COLO668 (cell line): ENCODE results near the gene SNX9.
"Not testable (repeated sequence)": the region's sequence is repeated elsewhere in the genome, so short reads cannot be mapped to it uniquely, and the experiment has no call there.

Experiments used
- DNase-seq: peaks from one replicate; lab custom pipeline; 2025; ENCODE audit not compliant: unreplicated experiment; lab: John Stamatoyannopoulos, UW

Gene SNX9

DNA sequence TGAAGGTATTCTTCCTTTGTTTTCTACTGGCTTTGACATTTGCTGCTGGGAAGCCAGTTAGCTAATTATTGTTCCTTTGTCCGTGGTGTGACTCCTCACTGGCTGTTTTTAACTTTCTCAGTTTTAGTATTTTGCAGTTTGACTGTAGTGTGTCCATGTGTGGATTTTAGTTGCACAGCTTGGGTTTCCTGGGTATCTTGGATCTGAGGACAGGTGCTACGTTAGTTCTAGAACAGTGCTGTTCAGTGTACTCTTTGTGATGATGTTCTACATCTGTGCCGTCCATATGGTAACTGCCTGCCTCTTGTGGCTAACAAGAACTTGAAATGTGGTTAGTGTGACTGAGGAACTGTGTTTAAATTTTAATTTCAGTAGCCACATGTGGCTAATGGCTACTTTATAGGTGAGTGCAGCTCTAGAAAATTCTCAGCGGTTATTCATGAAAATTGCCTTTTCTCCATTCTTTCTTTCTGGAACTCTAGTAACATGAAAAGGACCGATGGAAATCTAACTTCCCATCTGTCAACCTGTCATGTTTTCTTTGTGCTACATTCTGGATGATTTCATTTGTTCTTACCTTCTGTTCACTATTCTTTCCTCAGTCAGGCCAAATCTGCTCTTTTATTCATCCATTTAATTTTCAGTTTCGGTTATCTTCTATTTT, 7.4 kb downstream of the SNX9 start:
- no peak for DNase-seq

DNA sequence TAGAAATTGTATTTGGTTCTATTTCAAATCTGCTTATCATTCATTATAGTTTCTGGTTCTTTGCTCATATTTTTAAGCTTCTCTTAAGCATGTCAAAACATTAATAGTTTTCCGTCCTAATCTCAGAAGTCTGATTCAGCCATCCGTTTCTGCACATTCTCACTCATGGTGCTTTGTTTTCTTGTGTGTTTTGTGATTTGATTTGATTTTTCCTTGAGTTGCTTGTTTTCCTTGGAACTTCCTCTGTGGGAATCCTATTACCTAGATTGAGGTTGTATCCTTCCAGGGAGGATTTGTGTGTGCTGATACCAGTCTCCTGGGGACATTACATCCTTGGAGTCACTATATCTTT, 7.9 kb downstream of the SNX9 start:
- DNase-seq: no peak

DNA sequence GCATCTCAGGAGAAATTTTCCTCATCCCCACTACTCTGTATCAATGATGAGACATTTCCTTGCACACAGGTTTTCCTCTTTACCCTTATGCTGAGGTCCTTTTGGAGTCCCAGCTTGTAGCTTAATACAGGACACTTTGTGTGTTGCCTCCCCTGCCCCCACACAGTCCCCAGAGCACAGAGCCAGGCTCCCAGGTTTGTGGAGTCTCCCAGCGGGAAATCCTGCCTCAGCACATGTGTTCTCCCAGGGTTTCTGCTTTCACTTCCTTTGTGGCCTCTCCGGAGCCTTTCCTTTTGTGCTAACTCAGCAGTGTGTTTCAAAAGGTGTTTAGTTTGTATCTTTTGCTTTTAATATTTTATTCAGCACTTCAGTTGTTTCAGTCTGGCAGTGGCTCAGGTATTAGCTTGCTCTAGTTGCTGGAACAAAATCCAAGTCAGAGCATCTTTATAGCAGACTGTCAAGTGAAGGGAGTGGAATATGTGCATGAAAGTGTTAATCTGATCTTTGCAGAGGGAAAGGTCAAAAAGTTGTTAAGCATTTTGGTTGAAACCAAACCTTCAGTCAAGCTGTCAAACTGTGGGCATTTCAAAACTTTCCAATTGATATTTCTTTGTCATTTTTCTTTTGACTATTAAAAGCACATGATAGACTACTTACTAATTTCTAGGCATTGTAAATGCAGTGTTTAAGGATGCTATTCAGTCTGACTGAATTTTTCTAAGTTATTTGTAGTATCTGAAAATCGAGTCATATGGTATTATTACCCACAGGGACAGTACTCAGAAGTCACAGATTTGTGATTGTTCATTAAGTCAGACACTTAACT, 8.6 kb downstream of the SNX9 start:
- DNase-seq: peak; percentile 6

DNA sequence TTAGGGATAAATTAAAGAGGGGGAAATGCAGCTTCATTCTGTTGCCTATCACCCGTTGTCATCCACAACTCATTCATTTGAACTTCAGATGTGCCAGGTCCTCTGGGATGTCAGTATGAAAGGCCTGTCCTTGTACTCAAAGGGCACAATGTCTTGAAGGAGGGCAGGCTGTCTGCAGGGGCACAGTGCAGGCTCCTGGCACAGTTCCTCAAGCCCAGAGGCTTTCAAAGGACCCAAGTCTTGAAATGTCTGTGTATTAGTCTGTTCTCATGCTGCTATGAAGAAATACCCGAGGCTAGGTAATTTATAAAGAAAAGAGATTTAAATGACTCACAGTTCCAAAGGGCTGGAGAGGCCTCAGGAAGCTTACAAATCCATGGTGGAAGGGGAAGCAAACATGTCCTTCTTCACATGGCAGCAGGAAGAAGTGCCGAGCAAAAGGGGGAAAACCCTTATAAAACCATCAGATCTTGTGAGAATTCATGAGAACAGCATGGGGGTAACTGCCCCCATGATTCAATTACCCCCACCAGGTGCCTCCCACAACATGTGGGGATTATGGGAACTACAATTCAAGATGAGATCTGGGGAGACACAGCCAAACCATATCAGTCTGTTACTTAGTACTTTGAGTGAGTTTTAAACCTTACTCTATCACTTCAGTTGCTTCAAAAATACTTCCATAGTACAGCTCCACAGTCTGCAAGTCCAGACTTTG, 9.4 kb downstream of the SNX9 start:
- DNase-seq: no peak

DNA sequence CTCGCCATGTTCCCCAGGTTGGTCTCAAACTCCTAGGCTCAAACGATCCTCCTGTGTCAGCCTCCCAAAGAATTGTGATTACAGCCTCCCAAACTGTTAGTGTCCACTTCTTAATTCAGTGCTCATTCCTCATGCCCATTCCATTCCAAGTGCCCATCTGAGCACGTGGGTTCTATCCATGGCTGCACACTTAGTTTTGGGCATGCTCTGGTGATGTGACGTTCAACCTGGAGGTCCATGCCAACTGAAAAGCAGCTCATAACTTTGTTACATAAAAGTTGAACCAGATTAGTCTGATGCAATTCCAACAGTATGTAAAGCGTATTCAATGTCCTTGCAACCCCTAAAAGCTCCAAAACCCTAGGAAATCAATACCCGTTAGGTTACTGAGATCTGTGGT, 11.5 kb downstream of the SNX9 start:
- DNase-seq: no peak

GRCh38 chr6:157838718-157839430, 15.8 kb downstream of the SNX9 start:
- DNase-seq: no peak

DNA sequence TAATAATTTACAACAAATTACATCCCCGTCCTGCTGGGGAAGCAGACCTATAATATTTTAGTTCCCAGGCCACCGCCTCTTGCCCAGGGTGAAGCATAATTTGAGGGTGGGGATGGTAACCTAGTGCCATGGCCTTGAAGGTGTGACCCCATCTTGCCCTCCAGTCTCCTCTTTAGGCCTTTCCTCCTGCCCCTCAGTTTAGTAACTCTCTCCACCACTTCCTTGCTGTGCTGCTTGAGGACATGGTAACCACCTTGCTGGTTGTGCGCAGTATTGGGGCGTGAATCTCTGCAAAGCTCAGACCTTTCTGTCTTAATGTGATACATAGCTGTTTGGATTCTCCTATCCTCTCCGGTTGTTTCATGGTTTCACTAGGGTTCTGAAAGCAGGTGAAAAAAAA, 16.6 kb downstream of the SNX9 start:
- DNase-seq: no peak

DNA sequence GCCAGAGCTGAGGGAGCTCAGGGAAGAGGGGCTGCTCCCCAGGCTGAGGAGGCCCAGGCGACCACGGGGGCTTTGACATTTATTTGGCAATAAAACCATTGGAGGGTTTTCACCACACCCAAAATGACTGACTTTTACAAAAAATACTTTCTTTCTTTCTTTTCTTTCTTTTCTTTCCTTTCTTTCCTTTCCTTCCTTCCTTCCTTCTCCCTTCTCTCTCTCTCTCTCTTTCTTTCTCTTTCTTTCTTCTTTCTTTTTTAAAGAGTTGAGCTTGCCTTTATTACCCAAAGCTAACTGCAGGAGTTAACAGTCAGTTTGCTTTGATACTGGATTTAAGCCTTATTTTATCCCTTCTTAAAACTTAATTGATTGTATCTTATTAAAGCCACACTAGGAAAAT, 17.2 kb downstream of the SNX9 start:
- no peak for DNase-seq

DNA sequence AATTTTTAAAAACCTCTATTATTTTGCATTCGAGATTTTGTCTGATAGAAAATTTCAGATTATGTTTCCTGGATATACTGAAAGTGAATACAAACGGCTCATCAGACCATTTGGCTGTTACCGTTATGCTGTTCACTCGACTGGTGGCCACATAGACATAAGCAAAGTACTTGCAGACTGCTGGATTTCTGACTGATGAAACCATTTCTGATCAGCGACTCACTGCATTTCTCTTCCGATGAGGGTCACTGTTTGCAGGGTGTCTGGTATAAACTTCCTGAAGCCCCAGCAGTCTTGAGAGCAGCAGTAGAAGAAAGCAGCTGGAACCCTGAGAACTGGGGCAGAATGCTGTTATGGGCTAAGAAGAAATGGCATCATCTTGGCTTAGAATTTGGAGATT, 17.7 kb downstream of the SNX9 start:
- DNase-seq: no peak

GRCh38 chr6:157841211-157841840, 18.3 kb downstream of the SNX9 start:
- no peak for DNase-seq

DNA sequence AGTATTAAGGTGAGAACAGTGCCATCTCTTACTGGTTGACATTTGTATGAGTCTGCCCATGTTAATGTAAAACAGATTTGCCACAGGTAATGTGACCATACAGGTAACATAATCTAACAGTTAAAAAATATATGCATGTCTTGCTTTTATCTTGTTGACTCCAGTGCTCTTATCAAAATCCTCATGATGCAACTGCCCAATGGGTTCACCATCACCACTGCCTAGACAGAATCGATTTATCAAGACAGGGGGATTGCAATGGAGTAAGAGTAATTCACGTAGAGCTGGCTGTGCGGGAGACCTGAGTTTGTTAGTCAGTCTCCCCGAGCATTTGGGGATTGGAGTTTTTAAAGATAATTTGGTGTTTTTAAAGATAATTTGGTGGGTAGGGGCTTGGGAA, 19.2 kb downstream of the SNX9 start:
- no peak for DNase-seq

- not testable (repeated sequence) for DNase-seq
Measured at GRCh38 chr6:157844196-157844595, 21.1 kb downstream of the SNX9 start.

DNA sequence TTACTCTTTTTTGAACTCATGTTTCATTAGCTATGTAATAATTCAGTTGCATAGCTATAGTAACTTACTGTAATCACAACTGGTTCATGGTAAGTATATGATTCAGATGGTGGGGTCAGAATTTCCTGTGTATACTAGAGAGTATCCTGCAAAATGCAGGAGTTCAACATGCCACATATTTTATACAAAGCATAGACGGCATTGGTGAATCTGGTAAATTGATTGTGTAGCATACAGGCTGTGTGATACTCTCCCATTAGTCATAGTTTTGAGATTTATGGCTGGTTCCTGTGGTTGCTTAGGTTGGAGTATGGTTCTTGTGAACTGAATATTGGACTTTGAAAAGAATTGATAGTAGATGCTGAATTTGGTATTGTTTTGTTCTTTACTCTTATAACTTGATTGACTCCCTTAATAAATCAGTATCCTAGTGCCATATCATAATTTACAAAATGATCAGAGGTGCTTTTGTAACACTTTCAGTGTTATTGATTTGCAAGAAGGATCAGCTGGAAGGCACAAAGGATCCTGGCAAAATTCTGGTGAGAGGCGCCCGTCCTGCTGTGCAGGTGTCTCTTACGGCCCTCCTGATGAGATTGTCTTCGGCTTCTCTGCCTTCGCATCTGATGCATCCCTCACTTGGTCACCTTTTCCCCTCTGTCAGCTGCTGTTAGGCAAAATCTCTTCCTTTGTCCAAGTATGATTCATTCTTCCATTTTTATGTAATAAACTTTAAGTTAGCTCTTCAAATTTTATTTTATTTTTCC, 22.6 kb downstream of the SNX9 start:
- DNase-seq: no peak

GRCh38 chr6:157847846-157848245, 24.8 kb downstream of the SNX9 start:
- DNase-seq: no peak

DNA sequence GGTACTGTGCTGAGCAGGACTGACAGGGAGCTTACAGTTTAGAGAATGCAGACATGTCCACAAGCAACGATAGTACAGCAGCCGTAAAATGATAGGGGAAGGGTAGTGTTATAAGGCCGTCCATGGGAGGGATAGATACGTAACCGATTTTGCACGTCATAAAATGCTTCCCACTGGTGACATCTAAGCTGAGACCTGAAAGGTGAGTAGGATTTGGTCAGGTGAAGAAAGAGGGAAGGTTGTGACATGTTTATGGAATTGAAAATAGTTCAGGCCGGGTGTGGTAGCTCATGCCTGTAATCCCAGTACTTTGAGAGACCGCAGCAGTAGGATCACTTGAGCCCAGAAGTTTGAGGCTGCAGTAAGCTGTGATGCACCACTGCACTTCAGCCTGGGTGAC, 25.6 kb downstream of the SNX9 start:
- no peak for DNase-seq

- no peak for DNase-seq
Measured at GRCh38 chr6:157849288-157850017, 26.4 kb downstream of the SNX9 start.

- DNase-seq: no peak
Measured at GRCh38 chr6:157850030-157850429, 27.0 kb downstream of the SNX9 start.

DNA sequence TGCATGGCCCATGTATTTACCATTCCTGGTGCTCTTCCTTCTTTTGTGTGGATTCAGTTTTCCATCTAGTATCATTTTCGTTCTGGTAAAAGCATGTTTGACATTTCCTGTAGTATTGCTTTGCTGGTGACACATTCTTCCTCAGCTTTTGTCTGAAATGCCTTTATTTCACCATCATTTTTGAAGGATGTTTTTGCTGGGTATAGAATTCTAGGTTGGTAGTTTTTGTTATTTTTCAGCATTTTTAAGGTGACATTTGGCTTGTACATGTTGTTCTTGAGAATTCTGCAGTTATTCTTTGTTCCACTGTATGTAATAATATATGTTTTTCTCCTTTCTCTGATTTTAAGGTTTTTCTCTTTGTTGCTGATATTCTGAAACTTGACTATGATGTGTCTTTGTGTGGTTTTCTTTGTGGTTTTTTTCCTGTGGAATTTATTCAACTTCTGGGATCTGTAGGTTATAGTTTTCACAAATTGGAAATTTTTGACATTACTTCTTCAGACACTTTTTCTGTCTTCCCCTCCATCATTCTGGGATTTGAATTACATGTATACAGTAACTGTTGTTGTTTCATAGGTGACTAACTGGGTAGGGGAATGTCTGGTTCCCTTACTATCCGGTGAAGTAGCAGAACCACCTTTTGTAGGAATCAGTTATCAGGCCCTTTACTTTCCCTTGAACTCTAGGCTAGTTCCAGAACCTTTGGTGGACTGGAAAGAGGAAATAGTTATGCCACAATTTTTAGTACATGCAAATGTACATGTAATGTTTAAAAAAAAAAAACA, 30.2 kb downstream of the SNX9 start:
- DNase-seq: no peak
